SKM-1 (cell line): ENCODE measurements around the gene GPR39.

Experiments
- DNase-seq: peaks from one replicate; lab custom pipeline; 2025; ENCODE audit not compliant: unreplicated experiment; lab: John Stamatoyannopoulos, UW

GPR39 gene

DNA sequence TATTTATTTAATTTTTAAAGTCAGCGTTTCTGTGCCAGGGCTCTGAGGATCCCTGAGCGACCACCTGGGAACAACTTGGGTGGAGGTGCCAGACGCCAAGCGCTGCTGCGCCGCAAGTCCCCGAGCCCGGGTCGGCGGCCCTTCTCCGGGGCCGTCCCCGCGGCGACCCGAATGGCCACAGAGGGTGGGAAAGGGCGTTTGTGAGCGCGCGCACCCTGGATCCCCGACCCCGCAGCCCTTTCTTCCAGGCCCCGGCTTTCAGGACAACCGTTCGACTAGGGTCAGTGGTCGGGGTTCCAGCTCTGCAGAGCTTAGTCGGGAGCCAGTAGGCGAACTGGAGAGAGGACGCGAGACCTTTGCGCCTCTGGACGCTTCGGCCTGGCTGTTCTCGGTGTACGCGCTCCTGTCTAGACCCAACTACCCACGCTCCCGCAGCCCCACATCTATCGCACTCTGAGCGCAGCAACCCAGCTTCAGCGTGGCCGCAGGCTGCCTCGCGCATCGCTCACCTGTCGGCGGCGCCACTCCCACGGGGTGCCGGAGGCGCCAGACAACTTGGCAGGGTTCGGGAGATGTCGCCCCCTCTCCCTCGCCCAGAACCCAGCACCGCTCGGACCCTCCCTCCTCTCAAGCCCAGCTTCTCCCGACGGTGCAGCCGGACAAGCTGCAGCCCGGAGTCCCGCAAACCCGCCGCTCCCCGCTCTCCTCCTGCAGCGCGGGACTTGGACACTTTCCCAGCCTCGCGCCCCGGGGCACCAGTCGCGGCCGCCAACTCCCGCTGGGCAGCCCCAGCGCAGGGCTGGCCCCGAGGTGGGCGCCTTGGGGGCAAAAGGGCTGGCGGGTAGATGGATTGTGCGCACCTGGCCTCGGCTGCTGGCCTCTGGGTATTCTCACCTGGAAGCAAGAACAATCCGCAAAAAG is 252.6 kb downstream of the GPR39 start:
- DNase-seq: no peak

DNA sequence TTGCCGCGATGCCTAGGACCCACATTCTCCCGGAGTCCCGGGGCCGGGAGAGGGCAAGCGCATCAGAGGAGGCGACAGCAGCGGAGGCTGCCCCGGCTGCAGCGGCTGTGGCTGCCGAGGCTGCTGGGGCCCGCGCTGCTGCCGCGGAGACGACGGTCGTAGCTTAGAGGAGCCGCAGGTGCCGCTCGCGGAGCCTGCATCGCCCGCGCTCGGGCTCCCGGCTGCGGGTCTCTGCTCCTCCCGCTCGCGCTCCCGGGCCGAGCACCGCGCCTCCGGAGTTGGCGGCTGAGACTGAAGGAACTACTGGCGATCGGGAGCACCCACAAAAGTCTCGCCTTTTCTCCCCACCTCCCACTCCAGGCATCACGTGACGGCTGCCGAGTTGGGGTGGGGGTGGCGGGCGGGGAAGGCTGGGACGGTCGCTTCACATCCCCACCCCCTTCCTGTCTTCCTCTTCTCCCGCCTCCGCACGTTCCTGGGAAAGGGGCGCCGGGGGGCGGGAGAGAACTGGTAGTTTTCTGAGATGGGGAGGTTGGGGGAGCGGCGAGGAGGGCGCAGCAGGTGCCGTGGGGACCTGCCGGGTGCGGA is 253.4 kb downstream of the GPR39 start, which contains the start of gene LYPD1:
Gene LYPD1, minus strand, starts transcription at position 298 of the 588 bp plus-strand sequence. Its CDS starts 273 bp downstream, at position 25.
- no peak for DNase-seq

GRCh38 chr2:132670496-132671150 is 254.0 kb downstream of the GPR39 start:
- DNase-seq: no peak

DNA sequence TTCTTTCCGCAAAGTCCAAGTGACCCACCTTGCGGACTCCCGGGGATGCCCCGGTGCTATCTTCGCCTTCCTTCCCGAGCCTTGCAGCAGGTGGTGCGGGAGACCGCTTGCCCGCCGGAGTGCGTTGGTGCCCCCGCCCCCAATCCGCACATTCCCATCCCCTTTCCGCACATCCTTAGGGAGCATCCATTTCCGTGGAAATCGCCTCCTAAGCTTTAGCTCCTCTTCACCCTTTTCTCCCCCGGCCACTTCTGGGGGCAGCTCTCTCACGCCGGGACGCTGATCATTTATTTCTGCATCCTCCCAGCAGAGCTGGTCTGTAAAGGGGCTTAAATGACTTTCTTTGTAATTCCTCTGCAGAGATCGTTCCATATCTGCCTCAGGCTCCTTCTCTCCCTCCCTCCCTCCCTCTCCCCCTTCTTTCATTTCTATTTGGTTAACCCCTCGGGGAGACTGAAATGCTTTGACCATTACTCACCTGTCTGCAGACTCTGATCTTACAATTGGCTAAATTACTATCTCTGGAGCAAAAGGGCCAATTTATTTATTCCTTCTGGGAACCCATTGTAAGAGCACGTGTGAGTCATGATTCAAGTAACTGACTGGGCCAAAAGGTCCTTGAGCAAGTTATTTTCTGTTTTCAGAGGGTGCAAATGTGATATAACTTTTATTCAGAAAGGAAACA is 254.7 kb downstream of the GPR39 start:
- DNase-seq: no peak

DNA sequence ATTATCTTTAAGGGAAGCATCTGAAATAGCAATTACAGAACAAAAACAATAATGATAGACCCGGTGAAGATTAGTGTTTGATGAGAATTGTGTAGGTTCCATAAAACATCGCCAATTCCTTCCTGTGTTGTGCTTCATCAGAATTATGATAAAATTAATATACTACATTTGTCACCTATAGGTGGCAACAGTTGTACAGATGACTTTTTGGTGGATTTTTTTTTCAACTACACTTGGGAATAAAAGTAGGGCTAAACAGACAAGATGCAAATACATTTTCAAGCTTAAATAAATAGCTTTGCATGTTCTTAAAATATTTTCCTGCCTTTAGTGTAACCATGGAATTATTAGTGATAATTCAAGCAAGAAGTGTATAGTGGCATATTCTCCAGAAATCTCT is 260.4 kb downstream of the GPR39 start:
- DNase-seq: no peak

GRCh38 chr2:132677661-132678060 is 261.1 kb downstream of the GPR39 start:
- DNase-seq: no peak

DNA sequence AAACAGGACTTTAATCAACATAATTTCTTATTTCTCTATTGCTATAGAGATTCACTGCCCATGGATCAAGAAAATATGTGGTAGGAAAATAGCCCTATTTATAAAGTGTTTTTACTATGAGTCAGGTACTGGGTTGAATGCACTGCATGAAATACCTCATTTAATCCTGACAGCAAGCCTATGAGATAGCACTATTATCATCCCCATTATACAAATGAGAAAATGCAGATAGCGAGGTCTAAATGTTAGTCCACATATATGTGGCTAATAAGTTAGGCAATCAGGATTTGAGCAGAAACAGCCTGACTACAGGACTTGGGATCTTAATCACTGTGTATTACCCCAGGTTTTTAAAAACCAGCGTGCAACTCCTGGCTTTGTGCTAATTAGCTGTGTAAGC is 261.9 kb downstream of the GPR39 start:
- no peak for DNase-seq

GRCh38 chr2:132680544-132680943 is 263.9 kb downstream of the GPR39 start:
- DNase-seq: no peak

DNA sequence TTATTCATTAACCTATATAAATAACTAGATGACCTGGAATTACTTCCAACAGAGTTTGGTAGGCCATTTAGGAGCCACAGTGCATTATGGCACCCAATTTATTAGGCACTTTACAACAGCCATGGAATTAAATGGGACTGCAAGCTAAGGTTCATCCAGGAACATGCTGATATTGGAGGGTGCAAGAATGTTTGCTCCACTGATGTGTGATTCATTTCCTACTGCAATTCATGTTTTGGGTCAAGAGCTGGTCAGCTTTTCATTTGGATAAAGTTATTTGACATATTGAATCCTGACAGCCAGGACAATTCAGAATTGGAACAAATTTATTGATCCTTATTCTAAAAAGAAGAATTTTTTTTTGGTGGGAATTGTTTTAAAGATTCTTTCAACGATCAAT is 265.2 kb downstream of the GPR39 start:
- no peak for DNase-seq

DNA sequence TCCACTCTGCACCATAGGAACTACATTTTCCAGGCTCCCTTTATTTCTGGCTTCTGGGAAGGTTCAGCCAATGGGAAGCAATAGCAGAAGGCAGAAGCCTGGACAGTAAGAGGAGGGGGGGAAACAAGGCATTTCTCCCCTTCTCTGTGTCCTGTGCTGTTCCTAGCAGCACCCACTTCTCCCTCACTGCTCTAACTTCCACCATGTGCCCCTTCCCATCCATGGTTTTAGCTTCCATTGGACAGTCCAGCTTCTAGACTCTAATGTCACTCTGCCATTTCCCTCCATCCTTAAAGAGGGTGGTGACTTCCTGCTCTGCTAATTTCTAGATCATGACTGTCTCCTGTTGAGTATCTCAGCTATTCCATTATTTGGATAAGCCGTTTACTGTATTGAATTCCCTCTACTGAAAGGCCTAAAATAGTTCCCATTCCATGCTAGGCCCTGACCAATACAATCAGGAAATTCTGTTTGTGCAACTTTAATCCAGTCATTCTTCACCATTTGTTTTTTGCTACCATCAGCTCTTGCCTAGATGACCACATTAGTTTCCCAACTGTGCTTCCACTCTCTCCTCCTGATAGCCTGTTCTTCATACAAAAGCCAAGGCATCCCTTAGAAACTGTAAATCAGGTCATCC is 274.2 kb downstream of the GPR39 start:
- no peak for DNase-seq

DNA sequence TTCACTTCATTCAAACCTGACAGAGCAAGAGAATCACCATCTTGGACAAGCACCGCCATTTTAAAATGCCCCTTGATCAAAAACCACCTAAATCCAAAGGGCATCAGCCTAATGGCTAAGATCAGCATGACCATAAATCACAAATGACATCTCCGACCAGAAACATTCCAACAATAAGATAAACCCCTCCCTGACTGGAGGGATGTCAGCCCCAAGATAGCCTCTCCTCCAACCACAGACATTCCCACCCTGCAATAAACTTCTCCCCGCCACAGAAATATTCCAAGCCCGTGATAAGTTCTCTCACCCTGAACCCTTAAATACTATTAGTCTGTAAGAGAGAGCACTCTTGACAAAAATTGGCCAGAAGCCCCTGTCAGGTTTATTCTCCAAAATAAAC is 275.0 kb downstream of the GPR39 start:
- no peak for DNase-seq

- no peak for DNase-seq
Measured at GRCh38 chr2:132692816-132693215, 276.2 kb downstream of the GPR39 start.
